ENCODE results near the gene HOXA6.

Gene HOXA6

DNA sequence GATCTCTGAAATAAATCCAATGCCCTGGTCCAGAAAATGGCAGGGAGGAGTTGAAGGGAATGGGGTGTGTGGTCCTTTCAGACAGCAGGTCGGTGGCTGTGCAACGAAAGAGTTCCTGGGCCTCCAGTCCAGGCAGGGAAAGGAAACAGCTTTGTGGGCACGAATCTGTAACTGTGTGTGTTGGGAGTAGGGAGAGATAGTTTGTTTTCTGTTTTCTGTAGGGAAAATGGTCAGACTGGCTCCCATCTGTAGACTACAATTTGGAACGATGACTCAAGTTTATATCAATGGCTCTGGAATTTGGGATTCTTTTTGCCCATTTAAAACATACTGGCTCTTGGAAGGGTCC, 20.3 kb upstream of the HOXA6 start:
- H3K4me3 ChIP-seq (ENCODE audit: control insufficient read depth, low read depth, low read length) = peak overlapping the region; percentile 60
- peak; percentile 83 for DNase-seq (ENCODE audit: low read depth)
- TF ChIP-seq, protein P1, sequence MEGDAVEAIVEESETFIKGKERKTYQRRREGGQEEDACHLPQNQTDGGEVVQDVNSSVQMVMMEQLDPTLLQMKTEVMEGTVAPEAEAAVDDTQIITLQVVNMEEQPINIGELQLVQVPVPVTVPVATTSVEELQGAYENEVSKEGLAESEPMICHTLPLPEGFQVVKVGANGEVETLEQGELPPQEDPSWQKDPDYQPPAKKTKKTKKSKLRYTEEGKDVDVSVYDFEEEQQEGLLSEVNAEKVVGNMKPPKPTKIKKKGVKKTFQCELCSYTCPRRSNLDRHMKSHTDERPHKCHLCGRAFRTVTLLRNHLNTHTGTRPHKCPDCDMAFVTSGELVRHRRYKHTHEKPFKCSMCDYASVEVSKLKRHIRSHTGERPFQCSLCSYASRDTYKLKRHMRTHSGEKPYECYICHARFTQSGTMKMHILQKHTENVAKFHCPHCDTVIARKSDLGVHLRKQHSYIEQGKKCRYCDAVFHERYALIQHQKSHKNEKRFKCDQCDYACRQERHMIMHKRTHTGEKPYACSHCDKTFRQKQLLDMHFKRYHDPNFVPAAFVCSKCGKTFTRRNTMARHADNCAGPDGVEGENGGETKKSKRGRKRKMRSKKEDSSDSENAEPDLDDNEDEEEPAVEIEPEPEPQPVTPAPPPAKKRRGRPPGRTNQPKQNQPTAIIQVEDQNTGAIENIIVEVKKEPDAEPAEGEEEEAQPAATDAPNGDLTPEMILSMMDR (conservative IDR thresholded peaks at IDR 0.05; ENCODE audit: control insufficient read depth, insufficient read depth, low read depth, low read length) = no peak

DNA sequence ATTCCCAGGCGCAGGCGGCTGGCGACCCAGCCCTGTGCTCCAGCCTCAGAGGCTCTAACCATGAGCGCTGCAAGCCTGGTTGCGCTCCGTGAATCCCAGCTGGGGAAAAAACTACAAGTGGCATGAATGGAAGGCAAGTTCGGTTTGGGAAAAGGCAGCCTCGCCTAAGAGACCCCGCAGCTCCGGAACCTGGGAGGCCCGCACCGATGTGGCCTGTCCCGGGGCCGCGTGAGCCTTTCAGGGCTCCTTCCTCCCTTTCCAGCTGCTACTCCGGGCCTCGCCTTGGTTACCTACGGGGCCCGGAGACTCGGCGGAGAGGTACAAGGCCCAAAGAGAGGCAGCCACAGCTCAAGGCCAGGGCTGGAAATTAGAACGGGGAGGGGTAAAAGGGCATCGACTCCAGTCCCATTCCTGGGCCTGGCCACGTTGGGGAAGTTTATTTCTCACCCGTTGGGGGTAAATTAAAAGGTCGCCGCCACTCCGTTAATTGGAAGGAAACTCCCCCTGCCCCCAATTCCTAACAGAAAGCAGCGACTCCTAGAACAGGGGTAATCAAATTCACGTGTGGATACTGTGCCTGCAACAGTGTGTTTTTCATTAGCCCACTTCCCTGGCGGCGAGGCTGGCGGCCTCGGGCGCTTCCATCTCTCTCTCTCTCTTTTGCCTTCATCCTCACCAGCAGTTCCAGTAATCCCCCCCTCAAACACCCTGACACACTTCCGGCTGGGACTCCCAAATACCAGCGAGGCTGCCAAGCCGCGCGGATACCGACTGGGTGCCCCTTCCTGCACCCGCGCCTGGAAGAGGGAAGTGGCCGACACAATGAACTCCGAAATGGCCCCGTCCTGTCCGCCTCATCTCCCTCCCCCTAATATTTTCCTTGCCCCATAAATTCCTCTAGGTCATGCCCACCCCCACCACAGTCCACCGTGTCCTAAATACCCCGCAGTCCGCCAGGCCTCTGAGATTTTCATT, 19.2 kb upstream of the HOXA6 start:
- H3K4me3 ChIP-seq (ENCODE audit: control insufficient read depth, low read depth, low read length) = peak overlapping the region; percentile 77
- TF ChIP-seq, protein P1 (conservative IDR thresholded peaks at IDR 0.05; ENCODE audit: control insufficient read depth, insufficient read depth, low read depth, low read length) = no peak
- peak; percentile 71 for DNase-seq (ENCODE audit: low read depth)

DNA sequence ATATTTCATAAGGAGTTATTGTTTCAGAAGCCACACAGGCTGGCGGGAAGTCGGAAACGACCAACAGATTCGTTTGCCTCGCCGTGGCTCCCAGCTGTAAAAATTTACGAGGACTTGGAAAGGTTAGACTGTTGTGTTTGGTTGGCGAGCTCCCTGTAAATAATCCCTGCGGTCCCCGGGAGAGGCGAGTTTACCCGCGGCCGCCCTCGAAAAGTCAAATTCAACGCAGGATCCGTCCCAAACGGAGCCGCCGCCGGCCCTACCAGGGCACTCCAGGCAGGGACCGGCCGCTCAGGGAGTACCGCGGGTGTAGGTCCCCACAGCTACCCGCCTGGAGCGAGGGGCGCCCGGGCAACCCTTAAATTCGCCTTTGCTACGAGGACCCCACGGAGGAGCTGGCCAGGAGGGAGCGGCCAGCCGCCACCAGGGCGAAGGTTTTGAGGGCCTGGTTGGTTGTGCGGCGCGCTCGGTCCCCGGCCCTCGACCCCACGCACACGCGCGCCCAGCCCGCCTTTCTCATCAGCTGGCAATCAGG, 18.5 kb upstream of the HOXA6 start:
- H3K4me3 ChIP-seq (ENCODE audit: control insufficient read depth, low read depth, low read length) = peak overlapping the region; percentile 77
- TF ChIP-seq, protein P1 (conservative IDR thresholded peaks at IDR 0.05; ENCODE audit: control insufficient read depth, insufficient read depth, low read depth, low read length) = no peak
- peak; percentile 62 for DNase-seq (ENCODE audit: low read depth)

DNA sequence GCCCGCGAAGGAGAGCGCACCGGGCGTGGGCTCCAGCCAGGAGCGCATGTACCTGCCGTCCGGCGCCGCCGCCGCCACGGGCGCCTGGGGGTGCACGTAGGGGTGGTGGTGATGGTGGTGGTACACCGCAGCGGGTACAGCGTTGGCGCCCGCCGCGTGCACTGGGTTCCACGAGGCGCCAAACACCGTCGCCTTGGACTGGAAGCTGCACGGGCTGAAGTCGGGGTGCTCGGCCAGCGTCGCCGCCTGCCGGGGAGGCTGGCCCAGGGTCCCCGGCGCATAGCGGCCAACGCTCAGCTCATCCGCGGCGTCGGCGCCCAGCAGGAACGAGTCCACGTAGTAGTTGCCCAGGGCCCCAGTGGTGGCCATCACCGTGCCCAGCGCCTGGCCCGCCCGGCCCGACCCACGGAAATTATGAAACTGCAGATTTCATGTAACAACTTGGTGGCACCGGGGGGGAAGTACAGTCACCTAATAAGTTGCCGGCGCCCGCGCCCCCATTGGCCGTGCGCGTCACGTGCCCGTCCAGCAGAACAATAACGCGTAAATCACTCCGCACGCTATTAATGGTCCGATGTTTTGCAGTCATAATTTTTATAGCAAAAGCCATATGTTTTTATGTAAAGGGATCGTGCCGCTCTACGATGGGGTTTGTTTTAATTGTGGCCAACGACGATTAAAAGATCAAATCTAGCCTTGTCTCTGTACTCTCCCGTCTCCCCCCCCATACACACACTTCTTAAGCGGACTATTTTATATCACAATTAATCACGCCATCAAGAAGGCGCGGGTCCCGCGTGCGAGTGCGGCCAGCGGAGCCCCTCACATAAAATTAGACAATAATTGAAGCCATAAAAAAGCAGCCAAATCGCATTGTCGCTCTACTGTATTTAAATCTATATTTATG, 17.8 kb upstream of the HOXA6 start, which contains the start of gene HOXA9:
Gene HOXA9 (minus strand): TSS at position 449 of the 907 bp plus-strand sequence. CDS start 80 bp downstream, at position 369.
- DNase-seq (ENCODE audit: low read depth) = peak; percentile 96
- TF ChIP-seq, protein P1 (conservative IDR thresholded peaks at IDR 0.05; ENCODE audit: control insufficient read depth, insufficient read depth, low read depth, low read length) = no peak
- H3K4me3 ChIP-seq (ENCODE audit: control insufficient read depth, low read depth, low read length) = peak within 1 kb of the TSS; percentile 77

DNA sequence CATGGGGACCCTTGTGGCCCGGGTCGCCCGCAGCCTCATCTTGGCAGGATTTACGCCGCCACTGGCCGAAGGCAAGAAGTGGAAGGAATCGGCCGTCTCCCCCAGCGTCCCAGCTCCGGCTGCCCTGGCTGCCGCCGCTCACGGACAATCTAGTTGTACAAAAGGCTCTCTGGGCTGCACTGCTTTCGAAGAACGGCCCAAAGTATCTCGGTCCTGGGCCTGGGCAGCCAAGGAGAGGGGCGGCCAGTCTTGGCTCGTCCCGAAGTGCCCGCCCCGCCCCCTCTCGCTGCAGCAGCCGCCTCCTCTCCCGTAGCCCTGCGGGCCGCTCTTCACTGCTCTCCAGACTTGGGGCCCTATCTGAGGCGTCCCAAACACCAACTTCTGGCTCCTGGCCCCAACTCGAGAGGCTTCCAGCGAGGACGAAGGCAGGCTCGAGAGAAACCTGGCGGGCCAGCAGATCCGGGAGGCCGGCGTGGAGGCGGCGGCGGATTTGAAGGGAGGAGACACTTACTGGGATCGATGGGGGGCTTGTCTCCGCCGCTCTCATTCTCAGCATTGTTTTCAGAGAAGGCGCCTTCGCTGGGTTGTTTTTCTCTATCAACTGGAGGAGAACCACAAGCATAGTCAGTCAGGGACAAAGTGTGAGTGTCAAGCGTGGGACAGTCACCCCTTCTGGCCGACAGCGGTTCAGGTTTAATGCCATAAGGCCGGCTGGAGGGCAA, 17.0 kb upstream of the HOXA6 start:
- H3K4me3 ChIP-seq (ENCODE audit: control insufficient read depth, low read depth, low read length) = peak overlapping the region; percentile 77
- peak; percentile 33 for DNase-seq (ENCODE audit: low read depth)
- TF ChIP-seq, protein P1 (conservative IDR thresholded peaks at IDR 0.05; ENCODE audit: control insufficient read depth, insufficient read depth, low read depth, low read length) = peak; percentile 15

DNA sequence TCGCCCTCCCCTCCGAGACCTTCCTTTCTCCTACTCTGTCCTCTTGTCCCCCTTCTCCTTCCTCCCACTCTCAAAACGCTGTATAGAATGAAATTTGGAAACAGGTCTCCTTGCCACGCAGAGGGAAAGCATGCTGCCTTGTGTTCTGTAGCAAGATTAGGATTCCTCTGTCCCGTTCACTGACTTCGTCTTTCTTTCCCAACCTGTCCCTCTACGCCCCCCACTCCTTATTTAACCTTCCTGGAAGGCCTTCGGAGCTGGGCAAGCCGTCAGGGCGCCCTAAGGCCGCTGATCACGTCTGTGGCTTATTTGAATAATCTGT, 16.4 kb upstream of the HOXA6 start:
- peak overlapping the region; percentile 77 for H3K4me3 ChIP-seq (ENCODE audit: control insufficient read depth, low read depth, low read length)
- TF ChIP-seq, protein P1 (conservative IDR thresholded peaks at IDR 0.05; ENCODE audit: control insufficient read depth, insufficient read depth, low read depth, low read length) = no peak

More for the DNA sequence above, 16.4 kb upstream of the HOXA6 start:
- peak; percentile 15 for DNase-seq (ENCODE audit: low read depth)
